Measurements from ENCODE around the gene KIF7. TPM values are rescaled to one million over a fixed set of nuclear protein-coding genes. Genes with fewer than 3 reads are reported as not detected.

Gene KIF7
- total and polyA plus RNA-seq, 2 of the 8 experiments (the other 6 are each of a cell fraction or from before 2014, with no cell fraction given): 4.9 to 14.0 TPM

DNA sequence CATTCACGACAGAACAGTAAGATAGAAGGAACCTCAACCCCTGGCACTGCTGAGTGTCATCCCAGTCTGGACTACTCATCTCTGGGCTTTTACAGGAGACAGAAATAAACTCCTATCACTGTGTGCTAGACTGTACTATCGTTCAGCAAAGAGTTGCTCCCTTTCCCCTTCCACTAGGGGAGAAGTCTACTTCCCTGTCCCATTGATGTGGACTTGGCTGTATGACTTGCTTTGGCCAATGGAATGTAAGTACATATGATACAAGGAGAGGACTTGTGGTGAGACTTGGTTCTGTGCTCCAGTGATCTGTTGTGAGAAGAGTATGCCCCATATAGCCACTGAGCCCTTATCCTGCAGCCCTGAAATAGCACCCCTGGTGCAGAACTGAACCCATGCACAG lies 5.3 kb upstream of the KIF7 start:
- Histone ChIP-seq H3K4me1 (replicated peaks in 1 of 4; ENCODE audit: control insufficient read depth in 3 of 4, insufficient read depth in 4 of 4, low read length in 3 of 4) (peaks cover 0 to 3% (median 0%) of the 10 kb centered on the region in 4 experiments; a peak in 1 of 7 replicates), H2BK12ac (ENCODE audit: low read depth, low read length) (no peak overlapping the region), H2BK5ac (ENCODE audit: low read depth, low read length) (no peak overlapping the region), H3K14ac (ENCODE audit: insufficient read length) (no peak overlapping the region), H2AFZ (ENCODE audit: low read length) (no peak overlapping the region), H3K23me2 (ENCODE audit: low read depth, low read length) (no peaks in the 10 kb centered on the region), H3K79me2 (ENCODE audit: control insufficient read depth in 1 of 2, insufficient read depth in 2 of 2, low read length in 2 of 2) (no peaks in the 10 kb centered on the region), H2BK20ac (ENCODE audit: low read length) (no peak overlapping the region), H4K8ac (ENCODE audit: extremely low read depth, insufficient read depth, low read length) (no peak overlapping the region), H4K5ac (ENCODE audit: insufficient read length, low read depth, low read length) (no peak overlapping the region), H3K9me3 (ENCODE audit: insufficient read depth in 2 of 2, low read depth in 1 of 2, low read length in 1 of 2) (no peaks in the 10 kb centered on the region), H3K4me2 (ENCODE audit: insufficient read depth in 1 of 2, low read depth in 2 of 2, low read length in 2 of 2) (no peak overlapping the region), H3K27me3 (replicated peaks in 1 of 4; ENCODE audit: control insufficient read depth in 3 of 4, extremely low read depth in 1 of 4, insufficient read depth in 3 of 4, low read length in 3 of 4) (peaks cover 0 to 12% (median 9%) of the 10 kb centered on the region in 4 experiments; a peak in 5 of 7 replicates), H3K56ac (replicated peaks; ENCODE audit: insufficient read length, low read depth, low read length) (no peak overlapping the region), H4K20me1 (replicated peaks in 1 of 2; ENCODE audit: control insufficient read depth in 1 of 2, insufficient read depth in 2 of 2, low read length in 2 of 2) (no peaks in the 10 kb centered on the region), H3K4me3 (ENCODE audit: extremely low read depth in 1 of 4, insufficient read depth in 2 of 4, low read depth in 3 of 4, low read length in 4 of 4) (no peak overlapping the region), H3K36me3 (ENCODE audit: control insufficient read depth in 2 of 4, insufficient read depth in 4 of 4, low read length in 3 of 4) (no peaks in the 10 kb centered on the region), H2AK5ac (ENCODE audit: low read depth, low read length) (no peak overlapping the region), H4K91ac (replicated peaks; ENCODE audit: insufficient read length, low read length) (no peak overlapping the region), H3K27ac (ENCODE audit: low read depth, low read length) (no peak overlapping the region), H3K18ac (ENCODE audit: extremely low read depth, low read length) (no peak overlapping the region), H2BK120ac (replicated peaks; ENCODE audit: low read depth, low read length) (no peak overlapping the region), H2BK15ac (ENCODE audit: low read length) (no peak overlapping the region), H3K4ac (replicated peaks; ENCODE audit: insufficient read length, low read depth, low read length) (no peak overlapping the region), H3K23ac (ENCODE audit: insufficient read length) (no peak overlapping the region), H3K9ac (replicated peaks in 1 of 4; ENCODE audit: extremely low read depth in 1 of 4, low read depth in 3 of 4, low read length in 3 of 4) (no peak overlapping the region; a peak in 1 of 7 replicates), H3K79me1 (ENCODE audit: low read depth, low read length) (no peaks in the 10 kb centered on the region)
- no peak for FAIRE-seq
- TF ChIP-seq CBX8 (IDR thresholded peaks at IDR 0.05; ENCODE audit: borderline replicate concordance, low read depth, low read length) (no peak), PHF8 (conservative IDR thresholded peaks at IDR 0.05; ENCODE audit: low read depth, low read length) (no peak), TAF7 (optimal IDR thresholded peaks at IDR 0.05; ENCODE audit: borderline replicate concordance, low read depth, low read length) (no peak), RBBP5 (IDR thresholded peaks at IDR 0.05; ENCODE audit: borderline replicate concordance, low read depth, low read length) (no peak), RXRA (IDR thresholded peaks at IDR 0.05; ENCODE audit: insufficient read depth, low read depth, low read length) (no peak), SP4 (IDR thresholded peaks at IDR 0.05; ENCODE audit: low read length) (no peak), EGR1 (IDR thresholded peaks at IDR 0.05; ENCODE audit: borderline replicate concordance, low read depth, low read length) (no peak), RNF2 (IDR thresholded peaks at IDR 0.05; ENCODE audit: borderline replicate concordance, low read depth, low read length, missing control alignments, poor library complexity, severe bottlenecking) (no peak), TBP (IDR thresholded peaks at IDR 0.05; ENCODE audit: low read depth, low read length) (no peak), BCL11A (IDR thresholded peaks at IDR 0.05; ENCODE audit: low read depth in 2 of 2, low read length in 2 of 2) (no peak)
- TF ChIP-seq, protein P1, sequence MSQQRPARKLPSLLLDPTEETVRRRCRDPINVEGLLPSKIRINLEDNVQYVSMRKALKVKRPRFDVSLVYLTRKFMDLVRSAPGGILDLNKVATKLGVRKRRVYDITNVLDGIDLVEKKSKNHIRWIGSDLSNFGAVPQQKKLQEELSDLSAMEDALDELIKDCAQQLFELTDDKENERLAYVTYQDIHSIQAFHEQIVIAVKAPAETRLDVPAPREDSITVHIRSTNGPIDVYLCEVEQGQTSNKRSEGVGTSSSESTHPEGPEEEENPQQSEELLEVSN (IDR thresholded peaks at IDR 0.05): no peak
- CTCF ChIA-PET (ENCODE audit: partially characterized antibody): interaction anchor here (1.0 to 4.1 kb wide), 4 partner anchors 11 to 244 kb away, joined by 3 to 42 read pairs (median 3); no protein-coding TSS in a partner anchor
- no peak for DNase-seq (ENCODE audit: low read depth in 1 of 2, low spot score in 2 of 2)
- POLR2A ChIA-PET (ENCODE audit: partially characterized antibody): no interaction called here
- 78% methylated on average over 2 of the region's 2 CpGs; no CpG with 5 or more reads in 1 of the 2 experiments for WGBS, 2 experiments (ENCODE audit: extremely low coverage in 1 of 2, insufficient coverage in 1 of 2, insufficient read length in 1 of 2, insufficient replicate concordance in 2 of 2, low coverage in 1 of 2, low lambda C conversion rate in 2 of 2, missing lambda C conversion rate in 1 of 2)
